ENCODE data around the gene TMEM119.

TMEM119 gene

DNA sequence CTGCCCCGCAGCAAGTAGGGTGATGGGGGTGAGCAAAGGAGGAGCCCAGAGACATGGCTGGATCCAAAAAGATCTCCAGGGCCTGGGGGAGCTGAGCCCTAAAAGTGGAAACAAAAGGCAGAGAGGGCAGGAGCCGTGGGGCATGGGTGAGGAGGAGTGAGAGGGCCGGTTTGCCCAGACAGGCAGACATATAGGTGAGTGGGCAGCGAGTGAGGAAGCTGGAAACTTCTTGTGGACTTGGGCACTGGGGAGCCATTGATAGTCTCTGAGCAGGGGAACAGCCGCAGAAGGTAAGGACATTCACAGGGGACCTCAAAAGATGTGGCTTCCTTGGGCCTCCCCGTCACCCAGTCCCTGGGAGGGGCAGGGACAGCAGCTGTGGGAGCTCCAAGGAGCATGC is 16.8 kb upstream of the TMEM119 start:
- DNase-seq = no peak

GRCh38 chr12:108614041-108614440 is 16.2 kb upstream of the TMEM119 start:
- no peak for DNase-seq

DNA sequence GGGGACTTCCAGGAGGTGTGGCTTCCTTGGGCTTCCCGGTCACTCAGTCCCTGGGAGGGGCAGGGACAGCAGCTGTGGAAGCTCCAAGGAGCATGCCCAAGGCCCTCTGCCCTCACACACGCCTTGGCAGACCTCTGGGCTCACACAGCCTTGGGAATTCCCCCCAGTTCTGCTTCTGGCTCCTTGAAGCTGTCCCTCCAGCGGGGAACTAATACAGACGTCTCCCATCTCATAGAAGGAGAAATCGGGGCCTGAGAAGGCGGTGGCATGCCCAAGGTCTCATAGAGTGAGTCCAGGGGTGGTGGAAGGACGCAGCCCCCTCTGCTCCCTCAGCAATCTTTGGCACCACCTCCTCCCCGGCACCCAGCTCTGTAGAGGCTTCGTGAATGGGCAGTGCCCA is 15.7 kb upstream of the TMEM119 start:
- DNase-seq = no peak

GRCh38 chr12:108612788-108613282 is 15.0 kb upstream of the TMEM119 start:
- no peak for DNase-seq

DNA sequence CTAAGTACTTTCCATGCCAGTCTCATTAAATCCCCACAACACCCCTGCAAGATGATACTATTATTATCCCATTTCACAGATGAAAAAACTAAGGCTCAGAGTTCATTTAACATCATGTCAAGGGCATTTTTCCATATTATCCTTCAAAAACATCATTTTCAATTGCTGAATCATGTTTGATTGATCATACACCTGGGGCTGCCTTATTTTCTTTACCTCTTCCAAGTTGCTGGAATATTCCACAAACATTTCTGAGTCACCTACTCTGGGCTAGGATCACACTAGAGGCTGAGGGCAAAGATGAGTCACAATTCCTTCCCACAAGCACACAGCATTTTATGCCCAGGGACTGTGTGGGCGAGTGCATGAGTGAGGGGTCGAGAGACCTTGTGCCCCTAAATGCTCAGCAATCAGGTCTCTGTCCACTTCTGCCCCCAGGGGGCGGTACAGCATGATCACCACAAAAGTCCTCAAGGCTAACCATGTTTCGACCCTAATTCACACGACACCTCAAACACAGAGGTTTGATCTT is 14.1 kb upstream of the TMEM119 start:
- no peak for DNase-seq

GRCh38 chr12:108610856-108611605 is 13.1 kb upstream of the TMEM119 start:
- DNase-seq = peak; percentile 20

DNA sequence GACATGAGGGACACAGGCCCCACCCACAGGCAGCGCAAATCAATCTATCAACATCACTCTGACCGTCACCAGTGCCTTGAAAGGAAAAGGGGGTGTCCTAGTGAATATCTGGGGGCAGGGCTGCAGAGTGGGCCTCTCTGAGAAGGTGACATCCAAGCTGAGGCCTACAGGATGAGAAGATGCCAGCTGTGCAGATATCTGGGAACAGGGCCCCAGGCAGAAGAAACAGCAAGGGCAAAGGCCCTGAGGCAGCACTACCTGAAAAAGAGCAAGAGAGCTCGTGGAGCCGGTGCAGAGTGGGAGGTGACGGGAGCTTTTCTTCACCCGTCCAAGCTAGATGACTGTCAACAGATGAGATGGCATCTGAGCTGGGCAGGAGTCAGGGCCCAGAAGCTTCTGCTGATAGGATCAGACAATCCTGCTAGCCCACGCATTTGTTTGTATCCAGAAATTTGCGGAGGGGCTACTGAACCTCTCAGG is 12.5 kb upstream of the TMEM119 start:
- no peak for DNase-seq

GRCh38 chr12:108609537-108610335 is 11.9 kb upstream of the TMEM119 start:
- DNase-seq = peak; percentile 93

DNA sequence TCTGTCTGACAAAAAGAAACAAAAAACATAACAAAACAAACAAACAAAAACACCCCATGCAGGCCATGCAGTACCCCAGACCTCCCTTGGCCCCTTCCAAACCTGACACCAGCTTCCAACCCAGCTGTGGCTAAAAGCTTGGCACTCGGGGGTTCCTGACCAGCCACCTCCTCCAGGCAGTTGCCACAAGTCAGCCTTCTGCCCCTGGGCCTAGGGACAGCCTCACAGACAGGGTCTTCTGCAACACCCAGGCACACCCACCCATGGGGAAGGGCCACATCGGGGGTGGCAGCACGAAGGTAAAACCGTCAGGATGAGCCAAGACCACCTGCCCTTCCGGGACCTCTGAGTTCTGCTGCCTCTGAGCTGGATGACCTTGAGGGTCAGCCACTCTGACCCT is 10.7 kb upstream of the TMEM119 start:
- peak; percentile 25 for DNase-seq

GRCh38 chr12:108607981-108608600 is 10.2 kb upstream of the TMEM119 start:
- peak; percentile 23 for DNase-seq

- no peak for DNase-seq
Measured at GRCh38 chr12:108606492-108606891, 8.6 kb upstream of the TMEM119 start.

DNA sequence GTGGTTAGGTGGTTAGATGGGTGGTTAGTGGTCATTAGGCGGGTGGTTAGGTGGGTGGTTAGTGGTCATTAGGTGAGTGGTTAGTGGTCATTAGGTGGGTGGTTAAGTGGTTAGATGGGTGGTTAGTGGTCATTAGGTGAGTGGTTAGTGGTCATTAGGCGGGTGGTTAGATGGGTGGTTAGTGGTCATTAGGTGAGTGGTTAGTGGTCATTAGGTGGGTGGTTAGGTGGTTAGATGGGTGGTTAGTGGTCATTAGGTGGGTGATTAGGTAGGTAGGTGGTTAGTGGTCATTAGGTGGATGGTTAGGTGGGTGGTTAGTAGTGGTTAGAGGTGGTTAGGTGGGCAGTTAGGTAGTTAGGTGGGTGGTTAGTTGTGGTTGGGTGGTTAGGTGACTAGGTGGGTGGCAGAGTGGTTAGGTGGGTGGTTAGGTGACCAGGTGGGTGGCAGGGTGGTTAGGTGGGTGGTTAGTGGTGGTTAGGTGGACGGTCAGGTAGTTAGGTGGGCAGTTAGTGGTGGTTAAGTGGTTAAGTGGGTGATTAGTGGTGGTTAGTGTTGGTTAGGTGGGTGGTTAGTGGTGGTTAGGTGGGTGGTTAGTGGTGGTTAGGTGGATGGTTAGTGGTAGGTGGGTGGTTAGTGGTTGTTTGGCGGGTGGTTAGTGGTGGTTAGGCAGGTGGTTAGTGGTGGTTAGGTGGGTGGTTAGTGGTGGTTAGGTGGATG is 8.0 kb upstream of the TMEM119 start:
- DNase-seq = peak; percentile 22

DNA sequence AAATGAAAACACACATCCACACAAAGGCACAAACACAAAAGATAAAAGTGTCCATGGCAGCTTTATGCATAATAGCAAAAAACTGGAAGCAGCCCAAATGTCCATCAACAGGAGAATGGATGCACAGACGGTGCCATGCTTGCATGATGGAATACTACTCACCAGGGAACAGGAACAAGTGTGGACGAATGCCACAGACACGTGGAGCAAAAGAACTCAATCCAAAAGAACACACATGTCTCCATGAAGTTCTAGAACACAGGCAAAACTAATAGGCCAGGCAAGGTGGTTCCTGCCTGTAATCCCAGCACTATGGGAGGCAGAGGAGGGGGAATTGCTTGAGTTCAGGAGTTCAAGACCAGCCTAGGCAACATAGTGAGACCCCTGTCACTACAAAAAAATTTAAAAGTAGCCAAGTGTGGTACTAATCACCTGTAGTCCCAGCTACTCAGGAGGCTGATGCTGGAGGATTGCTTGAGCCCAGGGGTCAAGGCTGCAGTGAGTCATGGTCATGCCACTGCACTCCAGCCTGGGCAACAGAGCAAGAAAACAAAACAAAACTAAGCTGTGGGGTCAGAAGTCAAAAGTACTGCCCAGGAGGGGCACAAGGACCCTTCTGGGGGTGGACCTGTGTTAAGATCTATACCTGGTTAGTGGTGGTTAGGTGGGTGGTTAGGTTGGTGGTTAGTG is 7.3 kb upstream of the TMEM119 start:
- no peak for DNase-seq

DNA sequence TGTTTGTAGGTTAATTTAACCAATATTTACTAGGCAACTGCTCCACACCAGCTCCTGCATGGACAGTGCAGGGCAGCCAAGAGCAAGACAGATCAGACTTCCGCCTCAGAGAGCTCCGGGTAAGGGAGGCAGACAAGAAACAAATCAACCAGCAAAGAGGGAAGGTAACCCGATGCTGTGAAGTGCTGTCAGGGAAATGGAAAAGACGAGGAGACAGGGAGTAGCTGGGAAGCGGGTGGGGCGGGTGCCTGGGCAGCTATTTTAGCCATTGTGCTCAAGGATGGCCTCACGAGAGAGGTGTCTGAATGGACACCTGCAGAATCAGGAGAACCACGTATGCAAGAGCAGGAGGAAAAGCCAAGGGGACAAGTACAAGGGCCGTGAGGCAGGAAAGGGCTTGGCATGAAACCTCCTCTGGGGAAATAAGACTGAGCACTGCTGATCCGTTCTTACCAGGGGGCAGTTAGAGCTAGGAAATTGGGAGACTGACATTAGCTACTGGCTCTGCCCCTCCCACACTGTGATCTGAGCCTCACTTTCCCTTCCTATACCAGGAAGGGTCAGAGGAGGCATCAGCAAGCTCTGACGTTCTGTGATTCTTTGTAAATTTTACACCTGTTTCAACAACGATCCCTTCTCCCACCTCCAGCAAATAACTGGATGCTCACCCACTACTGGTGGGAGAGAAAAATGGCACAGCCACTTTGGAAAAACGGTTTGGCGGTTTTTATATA is 6.5 kb upstream of the TMEM119 start:
- DNase-seq = peak; percentile 25

- DNase-seq = no peak
Measured at GRCh38 chr12:108603743-108604142, 5.9 kb upstream of the TMEM119 start.

DNA sequence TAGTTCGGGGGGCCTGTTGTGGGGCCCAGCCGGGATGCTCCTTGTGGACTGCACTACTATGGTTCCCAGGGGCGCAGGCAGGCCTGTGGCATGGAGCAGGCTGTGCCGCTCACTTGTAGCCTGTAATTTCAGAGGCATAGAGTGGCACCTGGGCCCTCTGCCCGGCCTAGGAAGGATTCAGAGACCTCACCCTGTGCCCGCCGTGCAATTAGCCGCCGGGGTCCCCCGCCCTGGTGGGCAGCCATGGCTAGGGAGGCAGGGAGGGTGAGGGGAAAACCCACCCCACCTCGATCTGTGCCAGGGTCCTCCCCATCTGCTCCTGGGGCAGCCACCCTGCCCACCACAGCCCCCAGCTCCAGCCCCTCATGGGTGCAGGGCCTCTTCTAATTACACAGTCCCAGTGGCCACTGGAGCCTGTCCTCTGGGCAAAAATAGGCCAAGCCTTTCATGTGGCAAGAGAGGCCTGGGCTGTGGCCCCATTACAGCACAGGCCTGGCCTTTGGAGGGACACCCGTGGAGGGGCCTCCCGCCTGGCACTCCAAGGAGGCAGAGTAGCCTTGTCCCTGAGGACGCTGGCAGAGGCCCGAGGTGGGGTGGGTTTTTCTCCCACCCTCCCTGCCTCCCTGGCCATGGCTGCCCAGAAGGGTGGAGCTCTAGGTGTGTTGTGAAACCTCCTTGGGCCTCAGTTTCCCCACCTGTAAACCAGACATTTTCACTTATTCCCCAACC is 5.3 kb upstream of the TMEM119 start:
- DNase-seq = peak; percentile 74

DNA sequence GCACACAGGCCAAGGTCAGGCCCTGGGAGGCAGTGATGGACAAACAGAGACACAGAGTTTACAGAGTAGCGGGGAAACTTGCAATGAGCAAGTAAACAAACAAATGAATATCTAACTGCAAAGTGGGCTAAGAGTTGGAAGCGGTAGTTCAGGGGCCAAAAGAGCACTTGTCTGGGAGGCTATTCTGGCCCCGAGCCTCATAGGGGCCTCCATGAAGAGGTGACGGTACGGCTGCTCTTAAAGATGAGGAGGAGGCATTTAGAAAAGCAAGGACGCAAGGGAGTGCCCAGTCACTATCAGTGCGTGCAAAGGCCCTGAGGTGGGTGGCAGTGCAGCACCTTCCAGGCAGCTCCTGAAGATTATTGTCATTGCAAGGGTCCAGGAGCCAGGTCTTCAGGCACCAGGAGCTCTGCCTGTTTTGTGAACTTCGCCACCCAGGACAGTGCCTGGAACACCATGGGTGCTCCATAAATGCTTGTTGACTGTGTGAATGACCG is 4.4 kb upstream of the TMEM119 start:
- no peak for DNase-seq

DNA sequence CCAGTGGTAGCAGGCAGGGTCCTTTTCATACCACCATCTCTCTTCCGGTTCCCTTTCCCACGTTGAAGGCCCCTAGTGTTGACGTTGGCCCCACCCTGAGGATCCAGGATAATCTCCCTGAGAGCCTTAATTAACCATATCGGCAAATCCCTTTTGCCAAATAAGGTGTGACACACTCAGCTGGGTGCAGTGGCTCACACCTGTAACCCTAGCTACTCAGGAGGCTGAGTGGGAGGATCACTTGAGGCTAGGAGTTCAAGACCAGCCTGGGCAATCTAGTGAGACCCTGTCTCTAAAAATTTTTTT is 2.8 kb upstream of the TMEM119 start:
- DNase-seq = no peak

GRCh38 chr12:108599948-108600701 is 2.2 kb upstream of the TMEM119 start:
- no peak for DNase-seq

- DNase-seq = no peak
Measured at GRCh38 chr12:108599541-108599940, 1.7 kb upstream of the TMEM119 start.
